DND-41 (cell line): ENCODE measurements around the gene MAB21L1.

Source experiments
- EZH2 ChIP-seq: IDR thresholded peaks from 3 replicates; pipeline ENCODE4 v1.6.1; 2012; ENCODE audit warnings: borderline replicate concordance, low read depth, mild to moderate bottlenecking, moderate library complexity, low read length, inconsistent platforms; ENCODE audit not compliant: severe bottlenecking
- TF ChIP-seq, protein P1 (sequence below): IDR thresholded peaks from 2 replicates; pipeline ENCODE4 v1.5.1; 2012; ENCODE audit warnings: borderline replicate concordance, low read length, moderate library complexity, mild to moderate bottlenecking; ENCODE audit not compliant: poor library complexity, severe bottlenecking; ENCODE audit errors: extremely low read depth

DNA sequence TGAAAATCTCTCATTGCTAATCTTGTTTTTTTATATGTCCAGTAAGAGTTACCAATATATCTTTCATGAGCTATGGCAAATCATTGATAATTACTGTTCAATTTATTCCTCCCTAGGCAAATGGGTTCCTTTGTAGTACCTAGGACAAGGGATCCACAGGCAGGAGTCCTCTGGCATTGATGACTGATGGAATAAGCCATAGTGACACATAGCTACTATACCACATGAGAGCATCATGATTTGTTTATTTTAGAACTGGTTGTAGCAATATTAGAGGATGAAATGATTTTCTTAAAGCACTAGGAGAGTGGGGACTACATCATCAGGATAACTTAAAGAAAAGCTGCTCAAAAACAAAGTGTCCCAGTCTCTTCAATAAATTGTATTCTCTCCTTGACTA, 21.7 kb upstream of the MAB21L1 start:
- TF ChIP-seq, protein P1, sequence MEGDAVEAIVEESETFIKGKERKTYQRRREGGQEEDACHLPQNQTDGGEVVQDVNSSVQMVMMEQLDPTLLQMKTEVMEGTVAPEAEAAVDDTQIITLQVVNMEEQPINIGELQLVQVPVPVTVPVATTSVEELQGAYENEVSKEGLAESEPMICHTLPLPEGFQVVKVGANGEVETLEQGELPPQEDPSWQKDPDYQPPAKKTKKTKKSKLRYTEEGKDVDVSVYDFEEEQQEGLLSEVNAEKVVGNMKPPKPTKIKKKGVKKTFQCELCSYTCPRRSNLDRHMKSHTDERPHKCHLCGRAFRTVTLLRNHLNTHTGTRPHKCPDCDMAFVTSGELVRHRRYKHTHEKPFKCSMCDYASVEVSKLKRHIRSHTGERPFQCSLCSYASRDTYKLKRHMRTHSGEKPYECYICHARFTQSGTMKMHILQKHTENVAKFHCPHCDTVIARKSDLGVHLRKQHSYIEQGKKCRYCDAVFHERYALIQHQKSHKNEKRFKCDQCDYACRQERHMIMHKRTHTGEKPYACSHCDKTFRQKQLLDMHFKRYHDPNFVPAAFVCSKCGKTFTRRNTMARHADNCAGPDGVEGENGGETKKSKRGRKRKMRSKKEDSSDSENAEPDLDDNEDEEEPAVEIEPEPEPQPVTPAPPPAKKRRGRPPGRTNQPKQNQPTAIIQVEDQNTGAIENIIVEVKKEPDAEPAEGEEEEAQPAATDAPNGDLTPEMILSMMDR: no peak
- TF ChIP-seq EZH2: no peak
